H9 (cell line): ENCODE measurements around the gene UCKL1. TPM values are rescaled to one million over a fixed set of nuclear protein-coding genes. Genes with fewer than 3 reads are reported as not detected.

Source experiments
- DNase-seq: peaks from one replicate; pipeline ENCODE4 v3.0.0-alpha.2; 2017
- H2AFZ ChIP-seq: one replicate; pipeline ENCODE4 v1.6.1; 2013; ENCODE audit warnings: mild to moderate bottlenecking, low read length, control low read depth, moderate library complexity
- H2AK5ac ChIP-seq: 2 replicates; pipeline ENCODE4 v1.6.1; 2013; ENCODE audit warnings: low read length, control low read depth, mixed read lengths; ENCODE audit not compliant: insufficient read length
- H2BK120ac ChIP-seq: one replicate; pipeline ENCODE4 v1.6.1; 2013; ENCODE audit warnings: low read depth, mild to moderate bottlenecking, low read length, control low read depth, inconsistent platforms; ENCODE audit not compliant: poor library complexity, severe bottlenecking
- H2BK12ac ChIP-seq: 2 replicates; pipeline ENCODE4 v1.6.1; 2013; ENCODE audit warnings: low read length, control low read depth, mixed read lengths, low read depth; ENCODE audit not compliant: insufficient read length
- H2BK15ac ChIP-seq: 2 replicates; pipeline ENCODE4 v1.6.1; 2013; ENCODE audit warnings: low read depth, low read length, control low read depth
- H2BK20ac ChIP-seq: one replicate; pipeline ENCODE4 v1.6.1; 2013; ENCODE audit warnings: low read depth, mild to moderate bottlenecking, low read length, control low read depth, inconsistent platforms; ENCODE audit not compliant: poor library complexity, severe bottlenecking
- H2BK5ac ChIP-seq: 2 replicates; pipeline ENCODE4 v1.6.1; 2013; ENCODE audit warnings: low read length, control low read depth, mixed read lengths; ENCODE audit not compliant: insufficient read length
- H3K14ac ChIP-seq: 2 replicates; pipeline ENCODE4 v1.6.1; 2013; ENCODE audit warnings: low read length, control low read depth; ENCODE audit not compliant: insufficient read depth
- H3K18ac ChIP-seq: 2 replicates; pipeline ENCODE4 v1.6.1; 2013; ENCODE audit warnings: low read depth, mild to moderate bottlenecking, mixed read lengths, low read length, control low read depth; ENCODE audit not compliant: insufficient read length
- H3K23ac ChIP-seq: 2 replicates; pipeline ENCODE4 v1.6.1; 2013; ENCODE audit warnings: low read length, control low read depth, mixed read lengths, low read depth; ENCODE audit not compliant: insufficient read length
- H3K23me2 ChIP-seq: 2 replicates; pipeline ENCODE4 v1.6.1; 2013; ENCODE audit warnings: low read depth, mild to moderate bottlenecking, mixed read lengths, low read length, control low read depth; ENCODE audit not compliant: insufficient read length, poor library complexity, severe bottlenecking
- H3K27ac ChIP-seq: 2 replicates; pipeline ENCODE4 v1.5.1; 2013; ENCODE audit warnings: low read length, control low read depth, mixed read lengths, low read depth; ENCODE audit not compliant: insufficient read length
- H3K27me3 ChIP-seq: 2 replicates; pipeline ENCODE4 v1.6.1; 2013; ENCODE audit warnings: low read length, control low read depth, inconsistent platforms; ENCODE audit not compliant: insufficient read depth
- H3K4ac ChIP-seq: 2 replicates; pipeline ENCODE4 v1.6.1; 2013; ENCODE audit warnings: low read depth, mild to moderate bottlenecking, control low read depth, inconsistent platforms, low read length, moderate library complexity
- H3K4me1 ChIP-seq: 2 replicates; pipeline ENCODE4 v1.6.1; 2013; ENCODE audit warnings: low read length, control low read depth, inconsistent platforms; ENCODE audit not compliant: insufficient read depth
- H3K4me2 ChIP-seq: 2 replicates; pipeline ENCODE4 v1.6.1; 2013; ENCODE audit warnings: low read length, control low read depth, mixed read lengths; ENCODE audit not compliant: insufficient read length, insufficient read depth
- H3K56ac ChIP-seq: 2 replicates; pipeline ENCODE4 v1.6.1; 2013; ENCODE audit warnings: low read depth, mild to moderate bottlenecking, mixed read lengths, low read length, control low read depth; ENCODE audit not compliant: insufficient read length
- H3K79me1 ChIP-seq: 2 replicates; pipeline ENCODE4 v1.6.1; 2013; ENCODE audit warnings: low read depth, mild to moderate bottlenecking, moderate library complexity, low read length, control low read depth, inconsistent platforms; ENCODE audit not compliant: insufficient read depth, poor library complexity, severe bottlenecking
- H3K79me2 ChIP-seq: 2 replicates; pipeline ENCODE4 v1.6.1; 2013; ENCODE audit warnings: low read length, control low read depth, inconsistent platforms; ENCODE audit not compliant: insufficient read depth
- H3K9ac ChIP-seq: 2 replicates; pipeline ENCODE4 v1.6.1; 2013; ENCODE audit warnings: low read length, control low read depth, mixed read lengths; ENCODE audit not compliant: insufficient read length; ENCODE audit errors: extremely low read depth
- H3K9me3 ChIP-seq: one replicate; pipeline ENCODE4 v1.6.1; 2013; ENCODE audit warnings: low read depth, low read length, inconsistent platforms; ENCODE audit not compliant: control insufficient read depth
- H3T11ph ChIP-seq: one replicate; pipeline ENCODE4 v1.6.1; 2013; ENCODE audit warnings: mild to moderate bottlenecking, low read length, control low read depth, inconsistent platforms
- H4K20me1 ChIP-seq: one replicate; pipeline ENCODE4 v1.6.1; 2013; ENCODE audit not compliant: control insufficient read depth, insufficient read length, insufficient read depth
- H4K5ac ChIP-seq: 2 replicates; pipeline ENCODE4 v1.6.1; 2013; ENCODE audit warnings: low read depth, mild to moderate bottlenecking, mixed read lengths, low read length, control low read depth; ENCODE audit not compliant: insufficient read length
- H4K8ac ChIP-seq: replicated peaks from 2 replicates; pipeline ENCODE4 v1.6.1; 2013; ENCODE audit warnings: low read length, control low read depth, mixed read lengths, low read depth; ENCODE audit not compliant: insufficient read length
- H4K91ac ChIP-seq: 2 replicates; pipeline ENCODE4 v1.6.1; 2013; ENCODE audit warnings: low read depth, mild to moderate bottlenecking, moderate library complexity, mixed read lengths, low read length, control low read depth; ENCODE audit not compliant: insufficient read length
- H3K27ac Mint-ChIP-seq, 3 experiments: 2 replicates in 2 of 3; 3 replicates in 1 of 3; pipeline ENCODE4 v1.8.0; 2020 to 2021; ENCODE audit warnings: mixed read lengths in 3 of 3, mild to moderate bottlenecking in 1 of 3, moderate library complexity in 1 of 3
- H3K27me3 Mint-ChIP-seq: 2 replicates; pipeline ENCODE4 v1.8.0; 2021; ENCODE audit warnings: low read depth, mild to moderate bottlenecking, moderate library complexity, mixed read lengths
- H3K36me3 Mint-ChIP-seq, 3 experiments: 2 replicates in 2 of 3; 3 replicates in 1 of 3; pipeline ENCODE4 v1.8.0; 2020 to 2021; ENCODE audit warnings: low read depth in 3 of 3, mixed read lengths in 3 of 3; ENCODE audit not compliant: insufficient read depth in 1 of 3
- H3K4me1 Mint-ChIP-seq, 2 experiments: 2 replicates each; pipeline ENCODE4 v1.8.0; 2020; ENCODE audit warnings: mixed read lengths in 2 of 2
- H3K4me3 Mint-ChIP-seq, 2 experiments: 2 replicates in 1 of 2; 3 replicates in 1 of 2; pipeline ENCODE4 v1.8.0; 2020 to 2021; ENCODE audit warnings: mild to moderate bottlenecking in 2 of 2, mixed read lengths in 2 of 2, moderate library complexity in 1 of 2
- H3K9me3 Mint-ChIP-seq, 2 experiments: 2 replicates in 1 of 2; 3 replicates in 1 of 2; pipeline ENCODE4 v1.8.0; 2020; ENCODE audit warnings: mild to moderate bottlenecking in 2 of 2, mixed read lengths in 2 of 2, moderate library complexity in 1 of 2
- CTCF ChIP-seq: fragments of 200-600 bp; sonication (generic); conservative IDR thresholded peaks from 3 replicates; pipeline ENCODE4 v1.8.0; 2021; ENCODE audit warnings: antibody characterized with exemption, mild to moderate bottlenecking
- WGBS: extraction: QIAGEN DNeasy Blood & Tissue Kit; methylation state at CpG from one replicate; pipeline ENCODE4 v1.1.7; 2013; ENCODE audit warnings: missing lambda C conversion rate, low lambda C conversion rate, mixed read lengths; ENCODE audit not compliant: insufficient read length; ENCODE audit errors: extremely low coverage; 5-methylcytosine and 5-hydroxymethylcytosine counted together
- total RNA-seq: library from RNA; stranded (reverse); gene quantifications from 2 replicates; pipeline ENCODE4 v1.2.1, GENCODE V29; 2021

UCKL1 gene
- total RNA-seq, 1 experiment from 2014 or later, result 40.9 TPM

GRCh38 chr20:63932606-63933160 lies 23.5 kb downstream of the UCKL1 start:
- Histone ChIP-seq H2BK12ac (no peak overlapping the region), H2AFZ (no peak overlapping the region), H3K18ac (no peak overlapping the region), H4K8ac (no peak overlapping the region), H2BK5ac (no peak overlapping the region), H4K20me1 (no peaks in the 10 kb centered on the region), H3K4me1 (no peaks in the 10 kb centered on the region), H2BK20ac (no peak overlapping the region), H3K79me1 (no peaks in the 10 kb centered on the region), H2BK15ac (no peak overlapping the region), H2AK5ac (no peak overlapping the region), H3K23me2 (no peaks in the 10 kb centered on the region), H3K27ac (no peak overlapping the region), H2BK120ac (no peak overlapping the region), H3K14ac (no peak overlapping the region), H4K91ac (no peak overlapping the region), H3K56ac (no peak overlapping the region), H3K9me3 (no peaks in the 10 kb centered on the region), H3K23ac (no peak overlapping the region), H4K5ac (no peak overlapping the region), H3K9ac (no peak overlapping the region), H3K4me2 (no peak overlapping the region), H3K79me2 (0 out of 2 replicates have a peak, but pooled peaks cover 4% of the 10 kb centered on the region), H3K27me3 (no peaks in the 10 kb centered on the region), H3T11ph (no peak overlapping the region), H3K4ac (no peak overlapping the region)
- no CpG with 5 or more reads among the region's 17 CpGs for WGBS
- H3K4me1 Mint-ChIP-seq, result no peaks in the 10 kb centered on the region
- TF ChIP-seq CTCF, result no peak
- H3K4me3 Mint-ChIP-seq, result no peak overlapping the region
- H3K9me3 Mint-ChIP-seq, result no peaks in the 10 kb centered on the region
- H3K36me3 Mint-ChIP-seq, result peaks cover 35 to 68% (median 64%) of the 10 kb centered on the region in 3 experiments
- H3K27me3 Mint-ChIP-seq, result no peaks in the 10 kb centered on the region
- no peak for DNase-seq
- no peak overlapping the region for H3K27ac Mint-ChIP-seq
